Loucy (cell line): ENCODE data around the gene COPE.

Experiments used
- CTCF ChIP-seq: fragments of 200-600 bp; sonication (generic); conservative IDR thresholded peaks from 2 replicates; pipeline ENCODE4 v1.5.1; 2014; ENCODE audit warnings: mild to moderate bottlenecking, antibody characterized with exemption, low read length
- EZH2phosphoT487 ChIP-seq: fragments of 200-600 bp; IDR thresholded peaks from 2 replicates; pipeline ENCODE4 v1.6.1; 2018; ENCODE audit warnings: antibody characterized with exemption, mild to moderate bottlenecking, moderate library complexity, borderline replicate concordance

GRCh38 chr19:18899624-18900560 is 19.3 kb downstream of the COPE start:
- TF ChIP-seq CTCF (no peak), EZH2phosphoT487 (no peak)
